VCaP (cell line): ENCODE results near the gene MPV17L2.

Experiments used
- H3K27ac ChIP-seq: fragments of 450-650 bp; 2 replicates; pipeline ENCODE4 v1.5.1; 2017
- CTCF ChIP-seq: fragments of 450-650 bp; conservative IDR thresholded peaks from 2 replicates; pipeline ENCODE4 v1.5.1; 2017; ENCODE audit warnings: mild to moderate bottlenecking, moderate library complexity

The MPV17L2 gene

DNA sequence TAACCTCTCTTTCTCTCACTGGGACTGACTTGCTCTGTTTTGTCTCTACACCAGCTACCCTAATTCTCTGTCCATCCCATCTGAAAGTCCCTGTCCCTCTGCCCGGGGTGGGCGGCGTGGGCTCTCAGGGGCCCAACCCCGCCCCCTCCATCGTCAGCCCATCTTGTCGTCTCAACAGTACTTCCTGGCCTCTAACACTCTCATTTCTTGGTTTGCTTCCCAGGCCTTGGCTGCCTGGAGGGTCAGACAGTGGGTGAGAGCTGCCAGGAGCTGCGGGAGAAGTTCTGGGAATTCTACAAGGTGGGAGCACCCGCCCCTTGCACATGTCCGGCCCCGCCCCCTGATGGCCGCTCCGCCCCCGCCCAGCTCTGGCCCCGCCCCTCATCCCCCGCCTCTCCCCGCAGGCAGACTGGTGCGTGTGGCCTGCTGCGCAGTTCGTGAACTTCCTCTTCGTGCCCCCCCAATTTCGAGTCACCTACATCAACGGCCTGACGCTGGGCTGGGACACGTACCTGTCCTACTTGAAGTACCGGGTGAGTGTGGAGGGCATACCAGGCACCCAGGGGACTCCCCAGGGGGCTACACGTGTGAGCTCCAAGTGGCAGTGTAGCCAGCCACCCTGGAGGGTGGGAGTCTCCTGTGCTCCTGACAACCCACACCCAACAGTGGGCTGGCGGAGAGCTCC, 1.7 kb downstream of the MPV17L2 start:
- peak overlapping the region; percentile 15; the same call in 1 of the 2 replicates for H3K27ac ChIP-seq
- TF ChIP-seq CTCF, result no peak

DNA sequence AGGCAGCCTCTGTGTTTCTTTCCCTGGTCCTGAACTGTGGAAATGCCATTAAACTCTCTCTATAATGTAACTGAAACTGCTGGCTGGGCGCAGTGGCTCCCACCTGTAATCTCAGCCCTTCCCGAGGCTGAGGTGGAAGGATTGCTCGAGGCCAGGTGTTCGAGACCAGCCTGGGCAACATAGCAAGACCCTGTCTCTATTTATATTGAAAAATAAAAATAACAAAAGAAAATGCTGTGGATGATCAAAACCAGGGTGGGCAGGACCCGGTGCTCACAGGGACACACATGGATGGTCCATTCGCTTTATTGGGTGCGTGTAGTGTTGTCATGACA, 3.5 kb downstream of the MPV17L2 start:
- no peak for TF ChIP-seq CTCF
- no peak overlapping the region for H3K27ac ChIP-seq

- no peak overlapping the region for H3K27ac ChIP-seq
- no peak for TF ChIP-seq CTCF
Measured at GRCh38 chr19:18197306-18197705, 4.3 kb downstream of the MPV17L2 start.

DNA sequence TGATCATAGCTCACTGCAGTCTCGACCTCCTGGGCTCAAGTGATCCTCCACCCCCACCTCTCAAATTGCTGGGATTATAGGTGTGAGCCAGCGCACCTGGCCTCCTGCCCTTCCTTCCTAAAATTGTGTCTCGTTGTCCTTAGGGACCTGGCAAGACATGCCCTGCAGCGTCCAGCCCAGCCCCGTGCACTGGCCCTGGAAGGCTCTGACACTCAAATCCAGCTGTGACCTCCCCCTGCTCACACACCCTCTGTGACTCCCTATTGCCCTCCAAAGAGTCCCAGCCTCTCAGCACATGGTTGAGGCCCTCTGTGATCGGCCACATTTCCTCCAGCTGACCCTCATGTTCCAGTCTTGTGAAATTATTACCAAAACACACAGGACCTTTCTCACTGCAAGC, 4.9 kb downstream of the MPV17L2 start:
- no peak overlapping the region for H3K27ac ChIP-seq
- no peak for TF ChIP-seq CTCF

DNA sequence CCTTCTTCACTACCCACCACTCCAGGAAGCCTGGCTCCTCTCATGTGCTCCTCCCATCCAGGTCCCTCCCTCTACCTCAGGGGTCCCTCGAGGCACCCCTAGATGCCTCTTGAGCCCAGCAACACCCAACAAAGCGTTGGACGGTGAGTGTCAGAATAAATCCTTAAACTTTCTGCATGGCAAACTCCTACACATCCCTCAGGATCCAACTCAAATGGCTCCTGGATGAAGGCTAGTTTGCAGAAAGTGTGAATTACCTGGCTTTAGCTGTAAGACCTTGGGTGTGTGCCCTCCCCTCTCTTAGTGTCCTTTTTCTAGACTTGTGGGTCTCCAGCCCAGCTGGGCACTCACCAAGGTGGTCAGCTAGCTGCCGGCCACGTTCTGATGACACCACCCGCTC, 5.4 kb downstream of the MPV17L2 start:
- H3K27ac ChIP-seq, result no peak overlapping the region
- no peak for TF ChIP-seq CTCF

DNA sequence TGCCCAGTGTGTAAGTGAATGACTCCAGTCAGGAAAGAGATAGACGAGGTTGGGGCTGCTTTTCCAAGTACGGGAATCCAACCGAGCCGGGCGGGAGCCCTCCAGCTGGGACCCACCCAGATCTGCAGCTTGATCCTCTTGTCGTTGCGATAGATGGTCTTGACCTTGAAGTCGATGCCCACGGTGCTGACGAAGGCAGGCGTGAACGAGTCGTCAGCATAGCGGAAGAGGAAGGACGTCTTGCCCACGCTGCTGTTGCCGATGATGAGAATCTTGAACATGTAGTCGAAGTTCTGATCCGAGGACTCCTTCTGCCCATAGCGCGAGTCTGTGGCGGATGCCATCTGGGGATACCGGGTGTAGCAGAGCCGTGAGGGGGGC, 9.4 kb downstream of the MPV17L2 start:
- H3K27ac ChIP-seq, result peak overlapping the region; percentile 89; the same call in 1 of the 2 replicates
- no peak for TF ChIP-seq CTCF

DNA sequence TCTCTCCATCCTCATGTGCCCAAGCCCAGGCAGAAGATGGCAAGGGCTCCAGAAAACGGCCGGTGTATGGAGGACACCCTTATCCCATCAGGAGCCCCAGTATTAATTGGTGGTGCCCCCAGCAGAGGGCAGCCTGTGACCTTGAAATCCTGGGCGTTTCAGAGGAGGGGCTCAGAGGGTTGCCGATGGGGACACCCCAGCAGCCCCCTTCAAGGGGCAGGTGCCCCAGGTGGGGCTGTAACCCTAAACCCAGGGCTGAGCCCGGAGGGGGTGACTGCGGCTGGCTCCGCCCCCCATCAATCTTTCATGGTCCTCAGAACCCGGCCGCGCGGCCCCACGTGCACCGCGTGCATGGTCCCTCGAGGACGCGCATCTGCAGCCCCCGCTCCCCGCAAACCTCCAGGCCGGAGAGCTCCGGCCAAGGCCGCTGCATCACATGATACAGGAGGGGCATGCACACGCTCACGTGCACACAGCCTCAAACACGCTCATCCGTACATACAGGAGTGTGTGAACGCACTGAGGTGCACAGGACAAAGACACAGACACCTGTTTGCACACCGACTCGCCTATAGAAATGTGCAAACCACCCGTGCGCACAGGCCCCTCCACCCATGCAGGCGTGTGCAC, 9.9 kb downstream of the MPV17L2 start:
- peak; percentile 47; the same call in 1 of the 2 replicates for TF ChIP-seq CTCF
- H3K27ac ChIP-seq, result peak overlapping the region; percentile 89
